NCI-H2227 treated with DMSO at 0.1 percent for 48 hours (cell line): ENCODE results near the gene PAQR9.

Experiments used
- DNase-seq: peaks from one replicate; lab custom pipeline; 2025; lab: John Stamatoyannopoulos, UW

The PAQR9 gene

DNA sequence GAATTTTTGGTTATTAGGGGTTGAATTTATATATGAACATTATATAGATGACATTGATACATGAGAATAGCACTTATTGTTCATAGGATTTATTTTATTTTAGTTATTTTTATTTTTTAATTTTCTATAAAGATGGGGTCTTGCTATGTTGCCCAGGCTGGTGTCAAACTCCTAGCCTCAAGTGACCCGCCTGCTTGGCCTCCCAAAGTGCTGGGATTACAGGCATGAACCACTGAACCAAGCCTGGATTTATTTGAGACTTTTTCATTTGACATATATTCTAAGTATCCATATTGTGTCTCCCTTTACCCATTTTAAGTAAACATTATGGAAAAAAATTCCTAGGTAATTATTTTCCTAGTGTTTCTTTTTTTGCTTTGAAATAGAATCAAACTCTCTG, 12.5 kb downstream of the PAQR9 start:
- no peak for DNase-seq

DNA sequence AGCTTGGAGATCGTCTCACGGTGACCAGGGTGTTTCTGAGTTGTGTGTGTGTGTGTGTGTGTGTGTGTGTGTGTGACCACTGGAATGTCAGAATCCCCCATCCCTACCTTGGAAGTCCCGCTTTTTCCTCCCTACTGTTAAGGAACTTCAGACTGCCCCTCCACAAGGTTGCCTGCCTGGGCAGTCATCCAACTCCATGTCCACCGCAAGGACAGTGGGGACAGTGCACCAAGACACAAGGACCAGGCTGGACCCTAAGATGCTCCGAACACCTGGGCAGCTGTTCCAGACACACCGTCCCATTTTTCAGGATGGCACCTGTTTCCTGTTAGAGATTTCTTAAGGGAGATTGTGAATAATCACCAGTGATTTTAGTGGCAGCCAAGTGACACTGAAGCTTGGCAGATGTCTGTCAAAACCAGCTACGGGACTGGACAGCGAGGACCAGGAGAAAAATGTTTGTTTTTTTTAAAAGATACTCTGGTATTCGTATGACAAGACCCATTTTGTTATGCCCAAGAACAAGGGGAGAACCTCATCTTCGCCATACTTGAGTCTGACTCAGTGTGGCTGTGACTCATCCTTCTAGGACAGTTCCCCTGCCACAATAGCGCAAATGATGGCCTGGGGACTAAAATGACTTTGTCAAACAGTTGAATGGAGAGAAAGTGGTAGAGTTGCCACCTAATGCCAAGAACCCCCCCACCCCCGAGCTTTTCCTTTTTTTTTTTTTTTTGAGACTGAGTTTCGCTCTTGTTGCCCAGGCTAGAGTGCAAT, 15.5 kb downstream of the PAQR9 start:
- no peak for DNase-seq

- DNase-seq: no peak
Measured at GRCh38 chr3:142947352-142947751, 16.1 kb downstream of the PAQR9 start.

GRCh38 chr3:142946861-142947260, 16.6 kb downstream of the PAQR9 start:
- no peak for DNase-seq

- no peak for DNase-seq
Measured at GRCh38 chr3:142945023-142945422, 18.5 kb downstream of the PAQR9 start.

DNA sequence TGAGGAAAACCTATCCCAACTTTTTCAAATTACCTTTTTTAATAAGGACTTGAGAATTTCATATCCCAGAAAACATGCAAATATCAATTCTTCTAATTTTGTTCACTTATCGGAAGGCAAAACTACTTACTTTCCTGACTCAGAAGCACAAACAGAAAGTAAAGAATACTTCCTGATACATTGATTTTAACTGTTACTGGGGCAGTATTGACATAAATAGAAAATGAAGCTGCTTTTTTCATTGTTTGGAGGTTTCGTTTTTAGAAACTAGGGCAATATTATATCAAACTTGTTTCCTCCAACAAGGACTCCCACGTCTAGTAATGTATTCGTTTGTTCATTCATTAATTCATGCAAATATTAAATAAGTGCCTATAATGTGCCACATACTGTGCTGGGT, 19.1 kb downstream of the PAQR9 start:
- DNase-seq: no peak

GRCh38 chr3:142943870-142944269, 19.6 kb downstream of the PAQR9 start:
- no peak for DNase-seq

- no peak for DNase-seq
Measured at GRCh38 chr3:142943349-142943748, 20.1 kb downstream of the PAQR9 start.

- no peak for DNase-seq
Measured at GRCh38 chr3:142941373-142942123, 21.9 kb downstream of the PAQR9 start.

DNA sequence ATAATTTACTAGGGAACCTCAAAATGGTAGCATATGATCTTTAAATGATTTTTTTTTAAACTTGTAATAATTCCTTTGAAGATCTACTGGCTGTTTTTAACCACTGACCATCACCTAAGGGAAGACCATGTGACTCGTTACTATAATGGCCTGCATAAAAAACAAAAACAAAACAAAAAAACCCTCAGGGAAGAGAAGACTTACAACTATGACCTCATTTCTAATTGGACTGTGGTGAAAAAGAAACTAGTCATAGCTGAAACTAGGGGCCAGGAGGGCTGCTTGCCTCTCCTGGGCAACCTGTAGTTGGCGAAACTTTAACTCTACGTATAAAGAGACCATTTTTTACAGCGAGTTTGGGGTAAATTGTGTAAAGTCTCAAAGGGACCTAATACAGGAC, 23.0 kb downstream of the PAQR9 start:
- DNase-seq: no peak

DNA sequence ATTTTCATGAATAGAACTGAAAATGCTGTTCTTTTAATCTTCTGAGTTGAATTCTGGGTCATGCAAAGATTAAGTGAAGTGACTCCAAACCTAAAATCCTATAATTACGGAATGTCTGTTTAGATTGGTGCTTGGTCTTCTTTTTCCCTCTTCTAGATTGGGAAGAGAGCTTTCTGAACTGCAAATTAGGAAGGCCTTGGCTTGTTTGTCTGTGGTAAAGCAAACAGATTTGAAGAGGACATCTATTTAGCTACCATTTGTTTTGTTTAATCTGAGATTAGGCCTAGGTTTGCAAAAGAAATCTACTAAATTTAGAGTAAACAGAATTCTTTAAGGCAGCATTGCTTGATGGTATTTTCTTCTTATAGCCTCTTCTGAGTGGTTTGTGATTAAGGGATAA, 23.5 kb downstream of the PAQR9 start:
- no peak for DNase-seq

DNA sequence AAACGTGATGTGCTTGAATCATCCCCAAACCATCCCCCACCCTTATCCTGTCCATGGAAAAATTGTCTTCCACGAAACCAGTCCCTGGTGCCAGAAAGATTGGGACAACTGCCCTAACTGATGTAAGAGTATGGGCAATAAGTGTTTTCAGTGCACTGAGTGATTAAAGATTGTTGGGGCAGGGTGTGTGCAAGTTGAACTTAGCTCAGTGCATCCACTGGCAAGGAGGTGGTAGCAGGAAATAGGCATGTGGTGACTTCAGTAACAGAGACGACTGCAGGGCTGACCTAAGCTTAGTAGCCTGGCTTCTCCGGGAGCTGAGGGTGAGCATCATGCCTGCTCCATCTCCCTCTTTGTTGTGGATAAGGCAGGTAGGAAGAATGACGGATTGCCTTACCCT, 27.5 kb downstream of the PAQR9 start:
- DNase-seq: no peak

DNA sequence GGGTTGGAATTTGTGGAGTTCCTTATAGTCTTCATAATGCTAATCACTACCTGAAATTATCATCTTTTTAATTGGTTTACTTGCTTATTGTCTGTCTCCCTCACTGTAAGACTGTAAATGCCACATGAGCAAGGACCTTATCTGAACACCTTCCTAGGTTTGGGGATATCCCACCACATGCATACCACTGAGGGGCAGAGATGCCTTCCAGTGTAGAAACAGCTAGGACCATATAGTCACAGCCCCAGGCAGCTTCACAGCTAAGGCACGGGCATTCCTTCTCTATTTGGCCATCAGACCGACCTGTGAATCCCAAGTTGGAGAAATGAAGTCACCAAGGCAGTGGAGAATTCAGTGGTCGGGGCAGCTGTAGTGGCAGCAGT, 28.6 kb downstream of the PAQR9 start:
- DNase-seq: no peak

DNA sequence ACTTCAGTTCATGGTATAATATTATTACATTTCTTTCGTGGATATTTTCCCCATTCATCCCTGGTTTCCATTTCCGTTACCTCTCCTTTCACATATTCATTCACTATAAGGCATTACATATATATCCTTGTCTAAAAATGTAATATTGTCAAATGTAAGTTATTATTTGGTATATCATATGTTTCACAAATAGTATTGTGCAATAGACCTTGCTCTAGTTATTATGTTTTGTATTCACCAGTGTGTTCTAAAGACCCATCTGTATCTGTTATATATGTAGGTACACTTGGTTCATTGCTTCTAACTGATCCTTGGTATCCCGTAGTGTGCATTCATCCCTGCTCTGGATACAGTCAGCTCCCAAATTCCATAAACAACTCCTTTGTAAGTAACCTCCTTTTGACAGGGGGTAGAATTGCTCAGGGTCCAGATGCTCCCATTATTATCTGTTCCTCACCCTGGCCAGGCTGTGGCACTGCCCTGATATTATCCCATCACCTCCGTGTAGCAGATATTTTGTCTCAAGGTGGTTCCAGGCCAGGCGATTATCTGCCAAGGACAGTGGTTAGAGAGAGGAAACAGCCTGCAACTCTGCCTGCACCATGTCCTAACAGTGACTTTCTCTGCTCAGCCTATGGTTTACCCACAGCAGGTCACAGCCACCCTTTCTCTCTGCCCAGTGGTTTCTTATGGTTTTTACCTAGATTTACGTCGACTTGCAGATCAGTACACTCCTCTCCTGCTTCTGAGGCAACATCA, 29.2 kb downstream of the PAQR9 start:
- DNase-seq: no peak

DNA sequence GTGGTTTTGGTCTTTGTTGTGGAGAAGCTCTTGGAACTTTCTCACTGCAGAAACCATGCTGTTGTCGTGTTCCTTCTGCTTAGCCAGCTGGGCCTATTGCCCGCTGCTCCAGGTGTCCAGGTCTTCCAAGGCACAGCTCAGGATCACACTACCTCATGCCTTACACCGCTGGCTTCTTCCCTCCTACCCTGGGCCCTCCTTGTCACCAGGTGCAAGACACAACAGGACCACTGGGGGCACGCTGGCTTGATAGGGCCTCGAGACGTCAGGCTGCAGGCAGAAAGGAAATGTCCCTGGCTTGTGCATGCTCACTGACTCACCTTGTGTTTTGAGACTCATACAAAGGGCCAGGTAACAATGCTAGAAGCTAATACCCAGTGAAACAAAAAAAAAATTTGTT, 32.3 kb downstream of the PAQR9 start:
- DNase-seq: no peak

- DNase-seq: no peak
Measured at GRCh38 chr3:142930463-142930862, 33.0 kb downstream of the PAQR9 start.

DNA sequence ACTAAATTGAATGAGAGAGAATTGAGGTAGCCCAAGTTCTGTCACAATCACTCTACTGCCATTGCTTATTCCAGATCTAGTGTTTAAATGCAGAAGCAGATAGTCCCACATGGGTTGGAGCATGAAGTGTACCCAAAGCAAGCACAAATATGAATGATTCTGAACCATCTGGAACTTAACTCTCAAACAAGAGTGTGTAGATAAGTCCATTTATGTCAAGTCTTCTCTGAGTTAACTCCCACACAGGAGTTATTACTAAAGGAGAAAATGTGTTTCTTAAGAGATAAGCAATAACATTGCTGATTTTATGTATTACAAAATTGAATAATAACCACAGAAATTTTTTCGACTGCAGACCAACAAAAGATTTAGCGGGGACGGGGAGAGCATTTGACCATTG, 33.6 kb downstream of the PAQR9 start:
- no peak for DNase-seq

- no peak for DNase-seq
Measured at GRCh38 chr3:142929109-142929508, 34.4 kb downstream of the PAQR9 start.

DNA sequence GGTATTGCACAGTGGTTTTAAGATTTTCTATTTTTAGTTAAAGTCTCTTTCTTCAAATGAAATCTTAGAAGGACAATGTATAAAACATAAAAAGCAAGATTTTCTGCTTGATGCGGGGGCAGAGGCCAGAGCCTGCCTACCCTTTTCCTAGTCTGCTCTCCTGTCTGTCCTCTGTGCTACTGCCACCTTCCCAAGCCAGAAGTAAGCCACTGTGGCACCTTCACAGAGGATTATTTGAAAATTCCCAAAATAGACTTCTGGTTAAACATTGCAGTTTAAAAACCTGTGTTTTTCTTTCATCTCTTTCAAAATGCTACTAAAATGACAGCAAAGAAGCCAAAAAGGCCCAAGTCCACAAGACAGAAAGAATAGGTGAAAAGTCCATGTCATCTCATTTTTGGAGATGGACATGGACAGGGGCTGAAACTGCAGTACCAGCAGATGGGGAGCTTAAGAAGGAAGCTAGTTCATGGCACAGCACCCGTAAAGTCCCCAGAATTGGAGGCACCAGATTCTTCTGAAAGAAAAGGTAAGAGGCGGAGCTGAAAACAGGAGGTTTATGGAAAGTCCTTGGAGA, 37.0 kb downstream of the PAQR9 start:
- DNase-seq: no peak

- no peak for DNase-seq
Measured at GRCh38 chr3:142925140-142925539, 38.3 kb downstream of the PAQR9 start.

GRCh38 chr3:142923694-142924093, 39.8 kb downstream of the PAQR9 start:
- DNase-seq: no peak

GRCh38 chr3:142916605-142917004, 46.9 kb downstream of the PAQR9 start:
- no peak for DNase-seq

GRCh38 chr3:142915636-142916035, 47.8 kb downstream of the PAQR9 start:
- DNase-seq: no peak
